Glomerular endothelial cell (primary cell): ENCODE data around the gene RNF14. TPM values are rescaled to one million over a fixed set of nuclear protein-coding genes. Genes with fewer than 3 reads are reported as not detected.
"Not testable (repeated sequence)": the region's sequence is repeated elsewhere in the genome, so short reads cannot be mapped to it uniquely, and the experiment has no call there.

Source experiments
- DNase-seq: peaks from one replicate; pipeline ENCODE4 v3.0.0-alpha.2; 2011; ENCODE audit warnings: low read depth, low spot score; ENCODE audit errors: extremely low read depth
- total RNA-seq: library from RNA; depleted of rRNA; stranded (reverse); fragments of >200 nt; gene quantifications from 2 replicates; pipeline ENCODE4 v1.2.3, GENCODE V29; 2015

The RNF14 gene, protein sequence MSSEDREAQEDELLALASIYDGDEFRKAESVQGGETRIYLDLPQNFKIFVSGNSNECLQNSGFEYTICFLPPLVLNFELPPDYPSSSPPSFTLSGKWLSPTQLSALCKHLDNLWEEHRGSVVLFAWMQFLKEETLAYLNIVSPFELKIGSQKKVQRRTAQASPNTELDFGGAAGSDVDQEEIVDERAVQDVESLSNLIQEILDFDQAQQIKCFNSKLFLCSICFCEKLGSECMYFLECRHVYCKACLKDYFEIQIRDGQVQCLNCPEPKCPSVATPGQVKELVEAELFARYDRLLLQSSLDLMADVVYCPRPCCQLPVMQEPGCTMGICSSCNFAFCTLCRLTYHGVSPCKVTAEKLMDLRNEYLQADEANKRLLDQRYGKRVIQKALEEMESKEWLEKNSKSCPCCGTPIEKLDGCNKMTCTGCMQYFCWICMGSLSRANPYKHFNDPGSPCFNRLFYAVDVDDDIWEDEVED
- total RNA-seq, result 49.8 and 82.2 TPM in 2 replicates

DNA sequence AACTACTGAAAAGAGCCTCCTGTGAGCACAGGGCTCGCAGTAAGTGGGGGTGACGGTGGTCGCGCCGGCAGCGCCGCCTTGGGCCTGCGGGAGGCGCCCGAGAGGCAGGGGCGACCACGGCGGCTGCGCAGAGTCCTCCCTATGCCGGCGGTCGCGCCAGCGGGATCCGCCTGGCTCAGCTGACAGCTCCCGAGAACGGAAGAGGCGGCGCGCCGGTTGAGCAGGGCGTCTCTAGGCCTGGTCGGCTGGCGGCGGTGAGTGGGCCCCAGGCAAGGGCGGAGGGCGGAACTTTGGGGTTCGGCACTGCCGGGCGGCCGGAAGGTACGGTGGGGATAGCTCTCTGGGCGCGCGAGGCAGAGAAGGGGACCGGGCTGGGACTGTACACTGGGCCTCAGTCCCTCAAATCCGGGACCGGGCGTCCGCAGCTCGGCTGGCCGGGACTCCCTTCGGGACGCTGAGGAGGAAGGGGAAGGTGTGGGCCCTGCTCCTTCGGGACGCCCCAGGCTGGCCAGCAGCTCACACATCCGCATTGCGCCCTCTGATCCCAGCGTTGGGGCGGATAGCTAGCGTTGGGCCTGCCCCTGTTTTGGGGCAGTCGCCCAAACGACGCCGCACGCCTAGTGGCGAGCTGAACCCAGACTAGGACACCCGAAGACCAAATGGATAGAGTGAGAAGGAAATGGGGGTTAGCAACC, at the start of gene RNF14:
Gene RNF14 (plus strand): TSS at position 192 of the 695 bp plus-strand sequence. CDS start 4,484 bp downstream, outside the sequence.
- no peak for DNase-seq

- no peak for DNase-seq
Measured at GRCh38 chr5:141919218-141920119, 49.4 kb upstream of the RNF14 start.

DNA sequence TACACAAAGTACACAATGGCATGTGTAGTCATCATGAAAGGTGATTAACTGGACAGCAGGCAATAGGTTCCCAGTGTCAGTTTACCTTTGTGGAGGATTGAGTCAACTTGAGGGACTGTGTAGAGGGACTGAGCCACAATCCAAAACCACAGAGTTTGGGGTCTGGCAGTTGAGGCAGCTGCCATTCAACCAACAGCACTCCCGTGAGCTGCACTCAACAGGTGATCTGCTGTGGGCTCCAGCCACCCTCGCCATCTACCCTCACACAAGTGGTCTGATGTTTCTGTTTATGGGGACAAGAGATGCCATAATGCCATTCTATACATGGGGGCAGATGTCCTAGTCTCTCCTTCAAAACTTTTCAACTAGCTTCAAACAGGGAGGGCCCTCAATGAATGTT, 48.1 kb upstream of the RNF14 start:
- DNase-seq, result no peak

DNA sequence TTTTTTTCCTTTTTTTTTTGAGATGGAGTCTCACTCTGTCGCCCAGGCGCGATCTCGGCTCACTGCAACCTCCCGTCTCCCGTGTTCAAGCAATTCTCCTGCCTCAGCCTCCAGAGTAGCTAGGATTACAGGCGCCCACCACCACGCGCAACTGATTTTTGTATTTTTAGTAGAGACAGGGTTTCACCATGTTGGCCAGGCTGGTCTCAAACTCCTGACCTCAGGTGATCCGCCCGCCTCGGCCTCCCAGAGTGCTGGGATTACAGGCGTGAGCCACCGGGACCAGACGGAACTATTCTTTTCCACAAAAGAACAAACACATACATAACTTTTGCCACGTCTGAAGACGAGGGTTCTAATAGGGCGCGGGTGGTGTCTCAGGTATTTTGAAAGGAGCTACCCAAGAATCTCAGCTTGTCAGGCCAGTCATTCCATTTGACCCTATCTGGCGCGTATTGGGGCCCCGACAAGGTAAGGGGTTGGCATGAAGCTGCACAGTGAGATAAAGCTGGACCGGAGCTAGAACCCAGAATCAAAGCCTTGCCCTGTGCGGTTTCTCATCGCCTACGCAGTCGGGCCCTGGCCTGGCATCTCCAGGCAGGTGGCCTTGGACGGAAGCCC, 46.0 kb upstream of the RNF14 start:
- DNase-seq, result not testable (repeated sequence)

DNA sequence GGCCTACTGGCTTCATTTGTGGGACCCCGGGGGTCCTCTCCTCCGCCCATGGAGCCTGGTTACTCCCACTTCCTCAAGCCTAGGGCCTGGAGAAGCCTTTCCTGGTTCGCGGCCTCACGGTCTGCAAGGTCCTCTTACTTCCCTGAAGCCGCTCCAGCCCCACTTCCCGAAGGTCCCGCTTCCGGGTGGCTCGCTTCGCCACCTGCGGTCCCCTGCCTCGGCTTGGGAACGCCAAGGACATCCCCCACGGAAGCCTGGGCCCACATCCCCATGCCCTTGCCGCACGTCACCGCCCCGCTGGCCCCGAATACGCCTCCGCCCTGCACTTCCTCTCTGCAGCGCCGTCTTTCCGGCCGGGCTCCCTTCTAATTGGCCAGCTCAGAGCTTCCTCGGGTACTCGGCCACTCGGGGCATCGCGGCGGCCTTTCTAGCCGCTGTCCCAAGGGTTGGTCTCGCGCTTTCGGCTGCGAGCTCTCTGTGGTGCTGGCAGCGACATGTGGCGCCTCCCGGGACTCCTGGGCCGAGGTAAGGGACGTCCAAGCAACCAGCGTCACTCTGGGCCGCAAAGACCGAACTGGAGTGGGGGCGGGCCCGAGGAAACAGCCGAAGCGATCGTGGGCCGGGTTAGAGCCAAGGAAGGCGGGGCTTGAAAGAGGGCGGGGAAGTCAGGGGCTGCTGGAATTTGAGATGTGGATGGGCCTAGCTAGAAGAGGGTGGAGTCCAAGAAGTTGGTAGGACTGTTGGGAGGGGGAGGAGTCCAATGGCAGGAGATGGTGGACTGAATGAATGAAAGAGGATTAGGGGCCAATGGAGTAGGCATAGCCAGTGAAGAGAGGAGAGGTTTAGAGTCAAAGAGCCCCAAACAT, 45.2 kb upstream of the RNF14 start, which contains the start of gene DELE1:
Gene DELE1 (plus strand): TSS at position 424 of the 866 bp plus-strand sequence. CDS start 71 bp downstream, at position 495.
- peak; percentile 54 for DNase-seq

DNA sequence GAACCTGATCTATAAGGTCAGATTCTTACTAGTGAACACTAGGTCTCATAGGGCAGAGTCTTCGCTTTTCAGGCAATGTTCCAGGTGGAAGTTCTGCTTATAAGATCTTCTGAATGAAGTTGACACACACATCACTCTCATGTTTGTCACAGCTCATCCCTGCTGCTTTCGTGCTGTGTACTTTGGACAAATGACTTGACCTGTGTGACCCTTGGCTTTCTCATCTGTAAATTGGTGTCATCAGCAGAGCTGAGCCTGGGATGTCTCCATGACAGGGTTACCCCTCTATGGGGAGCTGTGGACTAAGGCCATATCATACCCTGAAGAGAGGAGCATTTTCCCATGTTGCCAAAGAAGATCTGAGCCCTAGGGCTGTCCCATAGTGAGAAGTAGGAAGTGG, 42.5 kb upstream of the RNF14 start:
- DNase-seq, result no peak

GRCh38 chr5:141928051-141928450, 40.9 kb upstream of the RNF14 start:
- DNase-seq, result no peak

DNA sequence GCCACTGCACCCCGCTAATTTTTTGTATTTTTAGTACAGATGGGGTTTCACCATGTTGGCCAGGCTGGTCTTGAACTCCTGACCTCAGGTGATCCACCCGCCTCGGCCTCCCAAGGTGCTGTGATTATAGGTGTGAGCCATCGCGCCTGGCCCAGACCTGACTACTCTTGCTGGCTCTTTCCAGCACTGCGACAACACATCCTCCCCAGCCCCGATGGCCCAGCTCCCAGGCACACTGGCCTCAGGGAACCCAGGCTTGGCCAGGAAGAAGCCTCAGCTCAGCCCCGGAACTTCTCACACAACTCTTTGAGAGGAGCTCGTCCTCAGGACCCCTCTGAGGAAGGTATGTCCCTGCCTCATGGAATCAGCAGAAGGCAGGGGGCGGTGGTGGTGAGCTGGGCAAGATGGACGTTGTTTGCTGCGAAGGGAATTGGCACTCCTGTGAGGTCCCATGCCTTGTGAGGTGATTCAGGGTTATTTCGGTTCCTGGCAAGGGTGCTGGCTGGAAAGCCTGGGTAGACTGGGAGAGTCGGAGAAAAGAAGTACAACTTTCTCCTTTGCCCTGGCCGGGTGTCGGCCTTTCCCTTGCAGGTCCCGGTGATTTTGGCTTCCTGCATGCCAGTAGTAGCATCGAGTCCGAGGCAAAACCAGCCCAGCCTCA, 39.4 kb upstream of the RNF14 start:
- DNase-seq, result no peak

DNA sequence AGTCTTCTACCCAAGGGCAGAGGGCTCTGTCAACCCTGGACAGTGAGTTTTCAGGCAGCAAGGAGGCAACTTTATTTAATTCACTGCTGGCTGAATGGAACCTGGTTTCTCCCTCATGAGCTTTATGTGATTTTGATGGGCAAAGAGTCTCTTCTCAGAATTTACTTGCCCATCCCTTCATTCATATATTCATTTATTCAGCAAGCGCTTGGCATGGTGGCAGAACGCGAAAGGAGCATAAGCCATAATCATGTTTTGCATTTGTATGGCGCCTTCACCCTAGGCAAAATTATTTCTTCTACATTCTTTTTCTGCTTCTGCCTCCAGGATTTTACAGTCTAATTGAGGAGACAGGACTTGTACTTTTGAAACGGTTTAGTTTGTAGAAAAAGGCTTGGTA, 37.2 kb upstream of the RNF14 start:
- no peak for DNase-seq

GRCh38 chr5:141933151-141933550, 35.8 kb upstream of the RNF14 start:
- DNase-seq, result no peak

- no peak for DNase-seq
Measured at GRCh38 chr5:141934099-141934844, 34.6 kb upstream of the RNF14 start.

DNA sequence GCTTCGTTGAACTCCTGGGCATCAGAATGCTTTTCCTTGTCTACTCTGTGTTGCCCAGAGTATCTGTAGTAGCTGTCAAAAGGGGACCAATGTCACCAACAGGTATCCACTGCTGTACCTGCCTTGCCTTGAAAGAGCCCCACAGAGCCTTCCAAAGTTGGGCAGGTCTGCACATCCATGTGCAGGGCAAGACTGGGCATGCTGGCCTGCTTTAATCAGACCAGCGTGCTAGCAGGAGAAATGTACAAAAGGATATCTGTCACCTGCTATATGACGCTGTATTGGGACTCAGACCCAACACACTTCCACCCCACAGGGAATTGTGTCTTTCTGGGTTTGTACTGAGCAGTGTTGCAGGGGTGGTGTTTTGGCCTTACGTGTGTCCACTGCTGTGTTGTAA, 33.4 kb upstream of the RNF14 start:
- no peak for DNase-seq

DNA sequence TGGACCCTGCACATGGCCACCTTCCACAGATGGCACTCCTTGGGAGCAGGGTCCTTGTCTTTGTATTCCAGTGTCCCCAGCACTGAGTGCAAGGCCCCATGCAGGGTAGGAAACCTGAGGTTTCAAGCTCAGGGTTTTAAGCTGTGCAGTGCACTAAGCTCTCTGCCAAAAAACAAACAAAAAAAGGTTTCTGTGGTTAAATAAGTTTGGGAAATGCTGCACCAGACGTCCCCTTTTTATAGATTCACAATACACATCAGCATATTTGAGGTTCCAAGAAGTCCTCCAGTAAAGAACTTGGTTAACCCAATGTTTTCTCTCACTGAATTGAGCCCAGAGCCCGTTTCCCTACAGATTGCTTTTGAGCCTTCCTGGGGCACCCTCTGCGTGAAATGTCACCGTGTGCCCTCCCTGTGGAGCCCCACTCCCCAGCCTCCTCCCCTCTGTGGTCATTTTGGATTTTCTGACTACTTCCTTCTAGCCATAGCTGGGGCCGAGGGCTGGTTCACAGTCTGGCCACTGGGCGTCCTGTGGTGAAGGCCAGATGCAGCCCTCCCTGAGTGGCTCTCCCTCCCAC, 28.1 kb upstream of the RNF14 start:
- DNase-seq, result no peak

GRCh38 chr5:141941307-141941706, 27.6 kb upstream of the RNF14 start:
- DNase-seq, result no peak

GRCh38 chr5:141941779-141942178, 27.1 kb upstream of the RNF14 start:
- DNase-seq, result no peak

DNA sequence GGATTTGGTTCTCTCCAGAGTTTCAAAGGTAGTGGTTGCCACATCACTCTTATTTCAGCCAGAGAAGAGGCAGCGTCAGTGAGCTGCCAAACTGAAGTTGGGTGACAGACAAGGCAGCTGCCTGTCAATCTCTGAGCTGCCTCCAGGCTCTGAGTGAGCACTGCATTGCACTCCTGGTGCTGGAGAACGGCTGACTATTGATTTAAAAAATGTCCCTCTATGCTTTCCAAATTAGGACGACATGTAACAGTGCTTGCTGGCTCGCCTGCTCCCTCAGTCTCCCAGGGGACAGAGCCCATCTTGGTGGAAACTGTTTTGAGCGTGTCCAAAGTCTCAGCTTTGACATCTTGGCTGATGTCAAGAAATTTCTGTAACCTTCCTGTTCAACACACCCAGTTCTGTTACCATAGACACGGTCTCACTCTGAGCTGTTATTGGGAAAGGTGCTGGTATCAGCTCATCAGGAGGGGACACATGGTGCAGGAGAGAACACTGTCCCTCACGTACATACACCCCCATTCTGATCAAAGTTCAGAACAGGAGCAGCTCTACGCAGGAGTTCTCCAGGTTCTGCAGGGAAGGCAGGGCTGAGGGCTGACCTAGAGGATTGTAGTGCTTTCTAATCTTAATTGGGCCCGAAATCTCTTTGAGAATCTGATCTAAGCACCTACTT, 26.6 kb upstream of the RNF14 start:
- DNase-seq, result no peak

GRCh38 chr5:141944076-141944475, 24.8 kb upstream of the RNF14 start:
- no peak for DNase-seq
